ENCODE data around the gene SLC25A1. TPM values are rescaled to one million over a fixed set of nuclear protein-coding genes. Genes with fewer than 3 reads are reported as not detected.

SLC25A1 gene
- polyA plus RNA-seq, 5 donors: 38.3 to 83.2 (median 45.6) TPM

DNA sequence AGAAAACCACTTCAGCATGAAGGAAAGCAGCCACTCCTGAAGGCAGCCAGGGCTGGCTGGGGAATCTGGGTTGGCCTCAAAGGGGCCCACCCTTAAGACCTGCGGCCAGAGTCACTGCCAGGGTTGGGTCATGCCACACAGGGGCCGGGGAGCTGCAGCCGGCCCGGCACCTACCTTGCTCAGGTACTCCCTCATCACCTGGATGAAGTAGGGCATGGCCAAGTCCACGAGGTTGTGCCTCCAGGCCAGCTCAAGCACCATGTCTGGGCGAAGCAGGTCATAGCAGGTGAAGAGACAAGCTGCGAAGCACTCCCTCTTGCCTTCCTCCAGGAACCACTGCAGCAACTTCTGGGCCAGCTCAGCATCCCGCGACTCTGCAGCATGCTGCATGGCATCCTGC is 4.7 kb upstream of the SLC25A1 start:
- no peak for DNase-seq

DNA sequence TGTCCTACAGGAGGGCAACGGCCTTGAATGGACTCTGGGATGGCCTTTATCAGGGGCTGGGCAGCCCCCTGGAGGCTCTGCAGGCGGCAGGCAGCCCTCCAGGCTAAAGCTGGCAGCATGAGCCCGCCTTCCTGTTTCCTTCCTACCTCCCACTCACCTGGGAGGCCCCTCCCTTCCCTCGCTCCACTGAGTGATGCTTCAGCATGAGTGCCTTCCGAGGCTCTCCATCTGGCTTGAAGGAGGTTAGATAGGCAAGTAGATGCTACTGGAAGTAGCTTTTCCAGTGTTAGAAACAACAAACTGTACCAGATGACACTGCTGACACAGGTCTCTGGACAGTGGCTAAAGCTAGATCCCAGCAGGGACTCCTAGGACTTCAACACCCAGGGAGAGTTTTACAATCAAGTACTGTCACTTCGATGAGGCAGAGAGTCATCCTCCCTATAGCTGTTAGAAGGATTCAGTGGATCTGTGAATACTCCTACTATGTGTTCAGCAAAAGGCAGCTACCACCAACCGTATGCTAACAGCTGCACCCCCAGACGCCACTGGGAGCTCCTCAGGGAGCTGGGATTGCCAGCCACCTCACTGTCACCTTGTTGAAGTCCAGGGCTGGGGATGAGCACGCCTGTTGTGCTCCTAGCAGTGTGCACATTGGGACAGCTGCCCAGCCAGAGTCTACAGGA is 4.1 kb upstream of the SLC25A1 start:
- DNase-seq: no peak

DNA sequence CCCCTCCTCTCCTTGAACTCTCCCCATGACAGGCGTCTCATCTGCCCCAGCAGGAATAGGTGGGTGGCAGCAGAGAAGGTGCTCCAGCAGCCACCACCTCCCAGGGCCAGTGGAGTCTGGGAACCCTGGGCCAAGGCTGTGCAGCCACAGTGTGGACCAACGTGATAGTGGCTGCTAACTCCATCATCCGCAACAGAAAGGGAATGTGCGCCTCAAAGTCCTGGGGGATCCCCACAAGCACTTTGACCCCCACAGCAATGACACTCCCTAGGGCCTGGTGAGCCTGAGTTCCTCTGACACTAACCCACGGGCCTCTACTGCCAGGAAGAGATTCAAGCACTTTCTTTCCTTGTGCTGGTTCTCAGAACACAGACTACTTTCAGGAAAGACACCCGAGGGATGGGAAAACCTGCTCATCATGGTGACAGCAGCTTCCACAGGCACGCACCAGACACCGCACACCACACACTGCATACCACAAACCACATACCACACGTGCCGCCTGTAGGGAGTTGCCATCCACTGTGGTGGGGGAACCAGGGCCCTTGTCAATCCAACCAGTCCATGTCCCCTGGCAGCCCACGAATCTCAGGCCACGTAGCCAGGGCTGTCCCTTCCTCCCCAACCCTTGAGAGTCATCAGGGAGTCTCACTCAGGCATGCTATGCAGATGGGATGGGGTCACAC is 3.4 kb upstream of the SLC25A1 start:
- no peak for DNase-seq

DNA sequence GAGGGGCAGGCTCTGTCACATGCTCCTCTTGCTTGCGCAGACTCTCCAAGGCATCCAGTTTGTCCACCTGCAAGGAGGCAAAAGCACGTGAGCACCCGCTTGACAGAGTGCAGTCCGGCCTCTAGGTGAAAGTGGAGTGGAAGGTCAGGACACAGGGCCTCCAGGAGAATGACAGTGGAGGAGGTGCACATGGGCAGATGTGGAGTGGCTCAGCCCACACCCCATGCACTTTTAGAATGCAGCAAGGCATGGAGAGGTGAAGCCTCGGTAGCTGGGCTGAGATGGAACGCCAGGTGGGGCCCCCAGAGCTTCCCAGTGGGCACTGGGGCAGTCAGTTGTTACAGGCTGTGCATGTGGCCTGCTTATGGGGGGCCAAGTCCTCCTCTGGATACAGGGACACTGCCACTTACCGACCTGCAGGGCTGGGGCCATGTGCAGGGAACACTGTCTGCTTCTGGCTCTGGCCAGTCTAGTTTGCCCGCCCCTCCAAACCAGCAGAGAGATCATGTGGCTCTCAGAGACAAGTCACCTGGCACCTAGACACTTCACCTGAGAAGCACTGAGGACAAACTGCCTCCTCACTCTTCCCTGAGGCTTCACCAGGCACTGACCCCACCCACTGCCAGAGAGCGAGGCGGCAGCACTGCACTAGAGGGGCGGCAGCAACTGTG is 2.3 kb upstream of the SLC25A1 start:
- DNase-seq: no peak

DNA sequence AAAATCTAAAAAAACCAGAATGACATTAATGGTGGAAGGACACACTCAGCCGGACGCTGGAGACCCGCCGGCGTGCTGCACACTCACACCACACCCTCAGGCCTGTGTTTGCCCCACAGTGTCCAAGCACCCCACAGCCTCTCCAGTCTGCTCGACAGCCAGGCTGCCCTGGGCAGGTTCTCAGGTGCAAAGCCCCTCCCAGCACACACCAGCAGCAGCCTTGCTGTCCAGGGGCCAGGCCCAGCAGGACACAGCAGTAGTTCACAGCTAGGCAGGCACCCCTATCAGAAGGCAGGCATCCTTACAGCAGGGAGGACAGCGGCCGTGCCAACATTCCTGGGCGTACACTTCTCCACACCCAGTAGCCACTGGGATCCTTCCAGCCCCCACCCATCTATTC is 1.7 kb upstream of the SLC25A1 start:
- no peak for DNase-seq

DNA sequence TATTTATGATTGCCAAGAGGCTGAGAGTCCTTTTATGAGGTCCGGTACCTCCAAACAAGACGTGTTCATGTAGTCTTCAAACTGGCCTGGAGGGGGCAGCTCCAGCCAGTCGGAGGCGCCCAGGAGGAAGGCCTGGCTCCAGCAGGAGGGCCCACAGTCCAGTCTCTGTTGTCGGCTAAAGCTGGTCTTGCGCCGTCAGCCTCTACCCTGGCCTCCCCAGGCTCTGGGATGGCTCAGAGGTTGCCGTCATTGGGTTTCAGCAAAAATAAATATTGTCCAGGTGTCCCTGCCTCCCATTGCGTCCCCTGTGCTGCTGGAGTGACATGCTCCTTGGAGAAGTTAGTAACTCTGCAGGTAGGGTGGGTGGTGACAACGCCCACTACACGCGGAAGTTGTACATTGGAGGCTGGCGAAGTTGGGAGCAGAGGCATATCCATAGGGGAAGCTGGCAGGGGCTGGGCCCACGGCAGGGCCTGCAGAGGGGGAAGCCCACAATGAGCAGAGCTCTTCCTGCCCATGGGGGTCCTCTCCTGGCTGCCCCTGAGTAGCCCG is 1.0 kb upstream of the SLC25A1 start:
- DNase-seq: peak; percentile 53 to 72

DNA sequence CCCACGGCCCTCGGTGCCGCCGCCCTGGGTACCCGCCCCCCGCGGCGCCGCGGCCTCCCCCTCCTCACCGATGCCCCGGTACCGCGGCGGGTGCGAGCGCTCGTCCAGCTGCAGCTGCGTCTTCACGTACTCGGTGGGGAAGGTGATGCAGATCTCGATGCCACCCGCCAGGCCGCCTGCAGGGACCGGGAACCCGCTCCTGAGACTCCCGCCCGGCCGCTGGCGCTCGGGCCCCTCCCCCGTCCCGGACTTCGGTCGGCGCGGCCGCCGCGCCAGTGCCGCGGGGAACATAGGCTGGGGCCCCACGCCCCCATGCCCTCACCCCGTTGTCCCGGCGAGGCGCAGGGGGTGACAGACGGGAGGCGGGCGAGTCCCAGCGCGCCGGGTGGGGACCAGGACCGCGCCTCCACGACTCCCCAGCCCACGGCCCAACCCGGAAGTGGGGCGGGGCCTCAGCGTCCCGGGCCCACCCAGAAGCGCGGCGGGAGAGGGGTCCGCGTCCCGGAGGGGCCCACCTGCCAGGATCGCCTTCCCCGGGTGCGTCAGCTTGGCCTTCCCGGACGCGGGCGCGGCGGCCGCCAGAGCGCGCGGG is 375 bp downstream of the SLC25A1 start:
- peak; percentile 42 to 58 for DNase-seq

DNA sequence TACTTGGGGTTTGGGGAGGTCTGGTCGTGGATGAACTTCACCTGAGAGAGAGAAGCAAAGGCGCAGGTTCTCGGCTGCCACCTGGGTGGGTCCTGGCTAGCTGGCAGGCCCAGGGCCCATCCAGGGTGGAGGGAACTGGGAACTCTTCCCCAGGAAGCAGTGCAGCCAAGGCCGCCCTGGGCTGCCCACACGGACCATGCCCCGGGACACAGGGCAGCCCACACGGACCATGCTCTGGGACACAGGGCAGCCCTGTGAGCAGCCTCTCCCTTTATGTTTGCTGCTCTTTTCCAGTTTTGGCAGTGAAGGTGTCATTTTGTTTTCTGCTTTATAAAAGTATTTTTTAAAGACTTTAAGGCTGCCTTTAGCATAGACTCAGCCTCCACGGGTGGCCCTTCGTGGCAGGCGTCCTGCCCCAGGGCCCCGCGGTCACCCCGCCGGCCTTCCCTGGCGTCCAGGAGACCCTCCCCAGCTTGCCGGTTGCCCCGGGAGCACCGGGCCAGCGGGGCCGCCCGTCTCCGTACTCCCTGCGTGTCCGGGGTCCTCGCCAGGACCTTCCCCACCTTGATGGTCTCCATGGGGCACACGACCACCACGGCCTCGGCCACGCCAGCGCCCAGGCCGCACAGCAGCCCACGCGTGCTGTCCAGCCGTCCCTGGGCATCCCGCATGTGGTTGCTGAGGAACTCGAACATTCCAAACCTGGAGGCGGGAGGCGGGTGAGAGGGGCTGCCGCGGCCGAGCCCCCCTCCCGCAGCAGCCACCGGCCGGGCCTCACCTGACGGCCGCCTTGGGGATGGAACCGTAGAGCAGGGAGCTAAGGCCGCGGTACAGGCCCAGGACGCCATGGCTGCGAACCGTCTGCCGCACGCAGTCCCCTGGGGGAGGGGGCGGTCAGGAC is 1.1 kb downstream of the SLC25A1 start:
- no peak for DNase-seq

DNA sequence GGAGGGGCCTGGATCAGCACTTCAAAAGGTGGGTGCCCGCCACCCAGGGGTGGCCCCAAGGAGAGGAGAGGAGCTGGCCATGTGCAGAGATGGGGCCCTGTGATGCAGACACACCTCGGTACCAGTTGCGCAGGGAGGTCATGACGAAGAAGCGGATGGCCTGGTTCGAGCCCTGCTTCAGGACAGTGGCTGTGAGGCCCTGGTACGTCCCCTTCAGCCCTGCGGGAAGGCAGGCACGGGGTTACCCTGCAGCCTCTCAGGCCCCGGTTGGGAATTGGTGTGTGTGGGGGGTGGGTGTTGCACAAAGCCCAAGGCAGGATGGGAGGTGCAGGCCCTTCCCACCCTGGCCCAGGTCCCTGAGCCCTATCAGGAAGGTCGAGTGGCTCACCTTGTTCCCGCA is 1.8 kb downstream of the SLC25A1 start:
- no peak for DNase-seq

DNA sequence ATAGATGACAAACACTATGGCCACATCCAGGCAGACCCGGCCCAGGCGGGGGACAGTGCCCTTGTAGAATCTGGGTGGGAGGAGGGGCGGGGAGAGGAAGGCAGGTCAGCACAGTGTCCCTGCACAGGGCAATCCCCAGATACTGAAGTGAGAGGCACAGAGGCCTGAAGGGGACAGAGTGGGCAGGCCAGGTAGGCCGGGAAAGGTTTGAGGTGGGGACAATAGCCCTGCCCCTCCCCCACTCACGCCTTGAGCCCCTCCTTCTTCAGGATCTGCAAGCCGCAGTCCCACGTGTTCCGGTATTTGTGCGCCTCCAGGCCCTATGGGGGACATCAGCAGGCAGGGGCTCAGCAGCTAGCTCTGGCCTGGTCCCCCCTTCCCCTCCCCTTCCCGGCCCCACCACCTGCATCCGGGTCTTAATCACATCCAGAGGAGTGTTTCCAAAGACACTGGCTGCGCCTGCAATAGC is 2.3 kb downstream of the SLC25A1 start:
- no peak for DNase-seq

DNA sequence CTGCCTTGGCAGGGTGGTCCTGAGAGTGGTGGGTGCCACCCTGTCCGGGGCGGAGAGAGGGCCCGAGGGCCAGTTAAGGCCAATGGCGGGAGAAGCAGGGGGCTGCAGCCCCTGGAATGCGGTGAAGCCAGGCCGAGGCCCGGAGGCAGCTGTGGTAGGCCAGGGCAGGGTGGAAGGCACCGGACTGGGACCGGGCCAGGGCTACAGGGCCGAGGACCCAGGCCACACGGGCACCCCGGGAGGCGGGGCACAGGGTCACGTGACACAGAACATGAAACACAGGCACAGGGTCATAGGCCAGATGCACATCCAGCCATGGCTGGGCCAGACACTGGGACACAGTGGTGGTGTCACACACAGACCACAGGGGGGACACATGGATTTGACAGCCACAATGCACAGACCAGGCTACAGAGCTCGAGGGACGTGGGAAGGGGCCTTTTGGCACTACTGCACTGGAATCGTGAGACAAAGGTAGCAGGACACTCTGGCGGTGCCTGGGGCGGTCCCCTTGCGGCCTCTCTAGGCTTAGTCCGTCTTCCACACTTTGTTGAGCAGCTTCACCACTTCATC is 2.8 kb downstream of the SLC25A1 start:
- no peak for DNase-seq

DNA sequence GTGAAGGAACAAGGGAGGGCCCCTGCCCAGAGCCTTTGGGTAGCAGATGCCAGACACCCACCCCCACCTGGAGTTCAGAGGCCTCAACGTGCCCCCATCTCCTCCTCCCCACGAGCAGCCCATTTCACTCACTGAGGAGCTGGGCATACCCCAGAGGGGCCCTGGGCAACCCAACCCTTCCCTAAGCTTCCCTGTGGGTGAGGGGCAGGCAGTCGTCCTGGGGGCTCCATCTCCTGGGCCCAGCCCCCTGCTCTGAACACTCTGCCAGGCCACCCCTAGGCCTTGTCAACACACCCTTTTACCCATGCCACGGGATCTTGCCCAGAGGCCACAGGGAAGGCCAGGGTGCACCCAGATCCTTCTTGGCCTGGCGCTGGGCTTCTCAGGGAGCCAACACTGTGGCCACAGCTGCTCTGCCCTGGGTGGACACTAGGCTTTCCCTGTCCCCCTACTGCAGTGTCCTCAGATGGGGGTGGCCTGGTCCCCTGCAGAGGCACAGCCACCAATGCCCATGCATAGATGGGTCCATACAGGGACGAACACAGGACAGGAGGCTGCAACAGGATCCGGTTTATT is 3.4 kb downstream of the SLC25A1 start:
- DNase-seq: no peak

DNA sequence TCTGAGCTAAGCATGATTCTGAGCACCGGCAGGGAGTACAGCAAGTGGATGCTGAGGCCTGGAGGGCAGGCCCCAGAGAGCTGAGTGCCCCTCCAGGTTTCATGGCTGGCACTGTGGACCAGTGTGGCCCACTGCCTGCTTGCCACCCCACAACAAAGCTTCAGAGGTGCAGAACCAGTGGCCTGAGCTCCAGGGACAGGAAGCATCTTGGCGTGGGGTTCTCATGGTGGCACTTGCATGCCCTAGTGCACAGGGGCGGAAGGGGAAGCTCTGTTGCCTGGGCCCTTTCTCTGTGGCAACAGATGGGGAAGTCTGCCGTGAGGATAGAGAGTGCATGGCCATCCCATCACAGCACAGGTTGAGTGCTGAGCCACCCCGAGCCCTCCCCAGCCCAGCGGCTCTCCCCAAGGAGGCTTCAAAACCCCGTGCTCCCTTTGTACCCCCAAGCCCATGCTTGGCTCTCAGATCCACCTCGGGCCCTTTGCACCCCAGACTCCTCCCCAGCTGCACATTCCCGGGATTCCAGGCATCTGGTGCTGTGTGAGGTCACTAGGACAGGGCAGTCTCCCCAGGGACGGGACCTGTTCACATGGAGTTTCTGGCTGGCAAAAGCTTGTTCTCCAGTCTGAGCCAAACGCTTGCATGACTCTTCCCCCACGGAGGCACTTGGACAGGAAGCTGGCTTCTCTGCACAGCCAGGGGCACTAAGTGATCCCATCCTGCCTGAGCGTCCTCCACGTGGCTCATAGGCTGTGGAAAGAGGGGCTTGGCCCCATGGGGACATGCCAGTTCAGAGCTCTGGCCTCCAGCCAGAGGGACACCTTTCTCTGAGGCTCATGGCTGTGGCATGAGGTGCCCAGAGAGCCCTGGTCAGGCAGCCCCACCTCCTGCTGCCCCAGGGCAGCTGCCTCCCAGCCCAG is 4.2 kb downstream of the SLC25A1 start:
- DNase-seq: no peak

DNA sequence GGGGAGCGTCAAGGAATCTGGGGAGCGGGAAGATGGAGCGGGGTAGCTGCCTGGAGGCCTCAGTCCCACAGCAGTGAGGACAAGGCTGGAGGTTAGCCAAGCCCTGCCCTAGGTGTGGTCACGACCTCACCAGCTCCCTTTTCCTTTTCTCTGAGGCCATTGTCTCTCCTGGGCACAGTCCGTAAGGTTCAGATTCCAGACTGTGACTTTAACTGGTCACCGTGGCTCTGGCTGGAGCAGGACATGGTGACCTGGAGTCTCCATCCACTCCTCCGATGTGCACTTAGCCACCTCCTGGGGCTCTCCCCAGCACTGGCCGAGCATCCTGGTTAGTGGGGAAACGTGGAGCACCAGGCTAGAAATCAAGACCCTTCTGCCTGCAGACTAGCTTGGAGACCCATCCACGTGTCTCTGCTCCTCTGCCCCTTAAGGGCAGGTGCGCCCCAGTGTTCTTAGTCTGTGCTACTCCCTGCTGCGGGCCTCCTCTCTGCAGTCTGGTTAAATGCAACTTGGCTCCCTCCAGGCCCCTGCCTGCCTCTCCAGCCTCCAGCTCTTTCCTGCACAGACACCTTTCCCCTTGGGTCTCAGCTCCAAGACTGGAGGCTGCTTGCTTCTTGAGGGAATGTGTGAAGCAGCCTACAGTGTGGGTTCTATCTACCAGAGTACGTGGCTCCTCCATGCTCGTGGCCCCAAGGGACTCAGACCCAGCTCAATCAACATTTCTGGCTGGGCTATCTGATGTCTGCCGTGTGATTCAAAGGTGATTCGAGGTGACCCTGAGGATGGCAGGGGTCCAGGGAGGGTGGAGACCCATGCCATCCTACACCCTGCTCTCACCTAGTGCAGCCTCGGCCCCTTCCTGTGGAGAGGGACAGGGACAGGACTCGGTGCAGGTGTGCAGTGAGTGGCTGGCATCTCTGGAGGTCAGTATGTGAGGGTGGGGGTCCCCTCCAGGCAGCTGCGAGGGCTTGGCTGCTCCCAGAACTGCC is 5.2 kb downstream of the SLC25A1 start:
- no peak for DNase-seq

DNA sequence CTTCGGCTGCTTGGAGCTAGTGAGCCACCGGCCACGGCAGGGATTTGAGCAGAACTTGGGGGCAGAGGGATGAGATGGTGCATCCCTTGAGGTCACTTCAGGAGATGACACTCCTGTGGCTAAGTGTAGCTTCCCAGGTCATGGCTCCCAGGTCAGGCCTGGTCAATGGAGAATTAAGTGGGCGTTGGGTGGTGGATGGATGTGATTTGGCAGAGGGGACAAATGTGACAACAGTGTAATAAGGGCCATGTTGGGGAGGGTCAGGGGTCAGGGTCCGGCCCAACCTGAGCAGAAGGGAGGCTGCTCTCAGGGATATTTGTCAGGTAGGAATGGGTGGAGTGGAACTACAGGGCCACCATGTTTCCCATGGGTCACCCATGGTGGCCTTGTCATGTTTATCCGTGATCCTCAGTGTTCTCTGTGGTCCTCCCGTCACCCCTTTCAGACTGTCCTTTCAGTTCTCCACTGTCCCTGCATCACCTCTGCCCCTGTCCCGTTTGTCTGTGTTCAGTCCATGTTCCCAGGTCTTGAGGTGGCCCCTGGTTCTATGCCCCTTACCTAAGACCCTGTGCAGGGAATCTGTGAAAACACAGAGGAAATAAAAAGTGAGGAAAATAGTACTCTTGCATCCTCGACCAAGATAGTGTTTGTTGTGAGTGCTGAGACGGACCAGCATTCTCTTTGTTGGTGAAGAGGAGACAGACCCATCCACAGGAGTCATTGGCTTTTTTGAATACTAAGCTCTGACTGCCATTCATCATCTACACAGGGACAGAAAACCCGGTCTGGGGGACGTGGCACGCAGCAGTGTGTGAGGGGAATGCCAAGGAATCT is 6.1 kb downstream of the SLC25A1 start:
- DNase-seq: no peak

DNA sequence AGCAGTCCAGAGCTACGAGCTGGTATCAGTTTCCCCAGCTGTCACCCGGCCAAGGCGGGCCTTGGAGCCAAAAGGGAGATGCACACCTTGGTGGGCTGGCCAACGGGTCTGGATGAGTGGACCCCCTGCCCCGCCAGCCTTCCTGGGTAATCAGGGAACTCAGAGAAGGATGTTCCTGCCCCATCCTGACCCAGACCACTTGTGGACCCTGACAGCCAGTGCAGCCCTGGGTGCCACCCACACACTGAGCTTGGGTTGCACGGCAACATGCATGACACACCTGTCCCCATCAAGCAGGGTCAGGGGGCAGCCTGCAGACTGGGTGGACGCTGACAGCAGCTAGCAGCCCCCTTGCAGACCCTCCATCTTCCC is 8.6 kb downstream of the SLC25A1 start:
- no peak for DNase-seq

All from right lung (tissue), 5 donors.